GM18520 (cell line): ENCODE data around the gene B3GNT8.
"Not testable (repeated sequence)": the region's sequence is repeated elsewhere in the genome, so short reads cannot be mapped to it uniquely, and the experiment has no call there.

Experiments used
- ATAC-seq: cut with Tn5 transposase; IDR thresholded peaks from one replicate; pipeline ENCODE4 v1.9.1; 2021; ENCODE audit not compliant: unreplicated experiment

Gene B3GNT8

GRCh38 chr19:41395355-41395754 is 31.8 kb downstream of the B3GNT8 start:
- no peak for ATAC-seq

DNA sequence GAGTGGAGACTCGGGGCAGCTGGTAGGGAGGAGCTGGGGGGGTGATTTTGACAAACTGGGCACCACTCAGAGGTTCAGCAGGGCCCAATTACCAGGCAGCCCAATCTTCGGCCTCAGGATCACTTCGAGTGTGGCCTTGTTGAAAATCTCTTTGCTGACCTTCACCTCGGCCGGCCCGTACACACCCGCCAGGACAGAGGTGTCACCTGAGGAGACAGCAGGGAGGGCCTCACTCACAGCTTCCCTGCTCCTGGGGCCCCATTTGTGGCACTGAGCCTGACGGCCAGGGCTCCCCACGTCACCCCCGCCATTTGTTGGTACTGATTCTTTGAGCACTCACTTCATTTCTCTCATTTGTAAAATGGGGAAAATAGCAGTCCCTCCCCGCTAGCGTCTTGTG is 34.4 kb downstream of the B3GNT8 start:
- no peak for ATAC-seq

- ATAC-seq = no peak
Measured at GRCh38 chr19:41391618-41392017, 35.6 kb downstream of the B3GNT8 start.

DNA sequence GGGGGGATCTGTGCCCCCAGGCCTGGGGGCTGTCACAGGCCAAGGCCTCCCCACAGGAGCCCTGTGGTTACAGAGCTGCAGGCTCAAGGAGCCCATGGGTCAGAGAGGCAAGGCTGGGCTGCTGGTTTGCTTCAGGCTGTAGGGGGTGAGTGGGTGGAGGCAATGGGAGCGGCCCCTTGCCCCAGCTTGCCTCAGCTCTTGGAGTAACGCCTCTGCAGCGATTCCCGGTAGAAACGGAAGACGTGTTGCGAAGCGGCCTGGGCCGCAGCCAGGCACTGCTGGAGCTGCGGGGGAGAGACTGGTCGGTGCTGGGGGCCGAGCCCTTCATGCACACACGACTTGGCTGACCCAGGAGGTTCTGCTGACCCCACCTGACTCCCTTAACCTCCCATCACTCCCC is 40.7 kb downstream of the B3GNT8 start:
- ATAC-seq = no peak

GRCh38 chr19:41384351-41384750 is 42.8 kb downstream of the B3GNT8 start:
- no peak for ATAC-seq

GRCh38 chr19:41381536-41381935 is 45.6 kb downstream of the B3GNT8 start:
- ATAC-seq = not testable (repeated sequence)

GRCh38 chr19:41377977-41378709 is 49.0 kb downstream of the B3GNT8 start:
- ATAC-seq = no peak

DNA sequence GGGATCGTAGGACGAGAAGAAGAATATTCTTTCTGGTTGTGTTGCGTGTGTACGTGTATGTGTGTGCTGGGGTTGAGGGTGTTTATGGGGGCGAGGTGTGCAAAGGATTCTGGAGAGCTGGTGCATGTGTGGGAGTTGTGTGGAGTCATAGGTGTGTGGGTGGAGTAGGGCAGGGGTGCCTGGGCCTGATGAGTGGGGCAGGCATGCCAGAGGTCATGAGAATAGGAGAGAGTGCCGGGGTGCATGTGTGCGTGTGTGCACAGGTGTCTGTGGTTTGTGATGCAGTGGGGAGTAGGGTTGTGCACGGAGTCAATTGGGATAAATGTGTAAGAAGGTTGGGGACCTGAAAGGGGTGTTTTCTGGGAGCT is 50.2 kb downstream of the B3GNT8 start:
- ATAC-seq = no peak

- no peak for ATAC-seq
Measured at GRCh38 chr19:41376241-41376997, 50.8 kb downstream of the B3GNT8 start, which contains the start of gene TMEM91. Gene TMEM91, plus strand, starts transcription at chr19:41376533. Its CDS starts 1,777 bp downstream, at chr19:41378310.
